HG03039 (cell line): ENCODE results near the gene HMX1.

ENCODE experiments used
- ATAC-seq: cut with Tn5 transposase; IDR thresholded peaks from one replicate; pipeline ENCODE4 v1.9.1; 2021; ENCODE audit warnings: mild to moderate bottlenecking, moderate library complexity; ENCODE audit not compliant: unreplicated experiment

HMX1 gene

DNA sequence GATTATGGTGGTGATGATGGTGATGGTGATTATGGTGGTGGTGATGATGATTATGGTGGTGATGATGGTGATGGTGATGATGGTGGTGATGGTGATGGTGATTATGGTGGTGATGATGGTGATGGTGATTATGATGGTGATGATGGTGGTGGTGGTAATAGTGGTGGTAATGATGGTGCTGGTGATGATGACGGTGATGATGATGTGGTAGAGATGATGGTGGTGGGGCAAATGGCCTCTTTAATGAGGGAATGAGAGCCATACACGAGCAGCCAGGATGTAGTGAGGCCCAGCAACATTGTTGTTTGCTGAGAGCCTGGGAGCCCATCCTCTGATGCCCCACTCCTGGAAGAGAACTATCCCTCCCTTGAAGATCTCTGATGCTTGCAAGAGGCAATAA lies 29.0 kb downstream of the HMX1 start:
- no peak for ATAC-seq

- ATAC-seq = no peak
These were observed 29.9 kb downstream of the HMX1 start for GRCh38 chr4:8841678-8842268.

- ATAC-seq = no peak
These were observed 30.7 kb downstream of the HMX1 start for GRCh38 chr4:8840816-8841455.

DNA sequence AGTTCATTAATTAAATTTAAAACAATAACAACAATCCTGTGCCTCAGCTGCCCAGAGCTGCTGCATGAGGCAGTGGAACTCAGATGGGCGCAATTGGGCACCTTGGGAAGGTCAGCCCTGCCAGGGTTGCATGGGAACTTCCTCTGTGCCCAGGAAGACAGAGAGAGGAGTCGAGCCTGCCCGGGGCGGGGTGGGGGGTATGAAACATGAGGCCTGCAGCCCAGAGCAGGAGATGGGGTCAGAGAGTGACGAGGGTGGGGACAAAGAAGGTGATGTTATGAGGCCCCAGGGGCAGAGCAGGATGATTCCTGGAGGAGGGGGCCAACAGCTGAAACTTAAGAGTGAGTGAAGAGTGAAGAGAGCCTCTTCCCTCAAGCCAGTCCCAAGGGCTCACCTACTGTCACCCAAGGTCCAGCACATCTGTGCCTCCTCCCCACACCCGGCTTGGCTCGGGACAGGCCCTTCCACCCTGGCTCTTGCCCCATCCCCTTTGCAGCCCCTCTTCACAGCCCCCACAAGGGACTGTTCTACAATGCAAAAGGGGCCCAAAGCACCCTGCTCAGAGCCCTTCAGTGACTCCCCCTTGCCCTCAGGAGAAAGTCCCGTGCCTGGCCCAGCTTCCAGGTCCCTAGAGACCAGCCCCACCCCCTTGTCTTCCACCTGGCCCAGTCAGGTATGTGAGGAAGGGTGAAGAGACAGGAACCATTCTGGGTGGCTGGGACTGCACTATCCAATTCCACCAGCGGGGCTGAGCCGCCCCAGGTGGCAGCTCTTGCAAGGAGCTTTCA lies 31.4 kb downstream of the HMX1 start:
- no peak for ATAC-seq

GRCh38 chr4:8838961-8839431 lies 32.6 kb downstream of the HMX1 start:
- ATAC-seq = no peak

GRCh38 chr4:8838296-8838960 lies 33.2 kb downstream of the HMX1 start:
- ATAC-seq = no peak

DNA sequence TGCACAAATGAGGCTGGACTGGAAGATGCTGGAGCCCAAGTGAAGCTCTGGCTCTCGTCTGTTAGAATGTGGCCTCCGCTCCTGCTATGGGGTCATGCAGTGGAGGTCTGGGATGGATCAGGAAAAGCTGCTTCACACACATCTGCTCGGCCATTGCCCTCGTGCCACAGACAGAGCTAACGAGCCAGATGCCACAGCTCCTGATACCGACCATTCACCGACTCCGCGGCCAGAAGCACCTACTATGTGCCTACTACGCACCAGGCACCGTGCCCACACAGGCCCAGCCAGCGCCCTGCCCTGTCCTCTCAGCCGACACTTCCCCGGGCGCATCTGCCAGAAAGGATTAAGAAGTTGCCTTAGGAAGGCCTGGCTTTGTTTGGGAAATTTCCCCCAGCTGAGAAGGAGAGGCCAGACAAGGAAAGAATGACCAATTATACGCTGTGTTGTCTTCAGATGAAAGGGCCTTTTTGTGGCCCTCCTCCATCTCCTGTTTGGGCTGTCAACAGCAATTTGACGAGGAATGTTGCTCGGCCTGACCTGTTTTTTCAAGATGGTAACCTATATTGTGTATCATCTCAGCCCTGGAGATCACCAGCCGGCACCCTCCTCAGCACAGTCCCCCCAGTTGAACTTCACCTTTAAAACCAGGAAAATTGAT lies 34.3 kb downstream of the HMX1 start:
- no peak for ATAC-seq

DNA sequence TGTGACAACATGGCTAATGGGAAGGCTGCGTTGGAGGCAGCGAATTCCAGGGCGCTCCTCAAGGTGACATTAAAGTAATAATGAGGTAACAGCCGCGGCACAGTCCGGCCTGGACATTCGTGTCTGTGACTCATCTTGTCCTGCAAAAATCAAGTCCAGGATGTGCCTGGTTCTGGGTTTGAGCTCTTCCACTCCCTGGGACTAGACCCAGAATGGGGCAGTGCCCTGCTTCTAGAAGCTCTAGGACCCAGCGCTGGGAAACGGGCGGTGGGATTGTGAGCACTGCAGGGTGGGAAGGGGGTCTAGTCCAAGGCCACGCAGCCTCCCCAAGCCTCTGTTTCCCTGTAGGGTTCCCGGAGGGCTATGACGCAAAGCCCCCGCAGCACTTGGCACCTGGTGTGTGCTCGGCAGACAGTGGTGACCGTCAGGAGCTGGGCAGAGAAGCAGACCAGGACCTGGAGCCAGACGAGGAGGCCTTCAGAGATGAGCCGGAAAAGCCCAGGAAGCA lies 34.9 kb downstream of the HMX1 start:
- ATAC-seq = no peak

- ATAC-seq = no peak
These were observed 35.9 kb downstream of the HMX1 start for GRCh38 chr4:8835521-8836365.

DNA sequence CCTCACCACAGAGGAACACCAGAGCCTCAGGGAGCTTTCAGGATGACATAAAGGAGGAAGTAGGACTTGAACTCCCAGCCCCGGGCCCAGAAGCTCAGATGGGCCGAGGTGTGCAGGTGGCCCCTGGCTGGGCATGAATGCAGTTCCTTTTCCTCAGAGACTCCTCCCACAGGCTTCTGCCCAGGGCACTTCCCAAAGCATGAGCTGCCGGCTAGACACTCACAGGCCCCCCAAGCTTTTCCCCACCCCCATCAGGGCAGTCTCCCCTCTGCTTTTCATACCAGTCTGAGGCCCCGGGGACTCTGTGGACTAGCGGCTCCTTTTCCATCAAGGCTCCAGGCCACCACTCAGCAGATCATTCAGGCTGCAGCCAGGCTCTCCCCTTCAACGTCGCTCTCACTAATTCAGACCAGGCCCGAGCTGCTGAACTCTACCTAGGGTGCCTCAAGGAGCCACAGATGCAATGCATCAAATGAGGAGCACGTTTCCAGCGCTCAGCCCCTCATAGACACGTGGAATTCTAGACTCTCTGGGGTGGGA lies 36.9 kb downstream of the HMX1 start:
- no peak for ATAC-seq

GRCh38 chr4:8832113-8832915 lies 39.3 kb downstream of the HMX1 start:
- ATAC-seq = no peak

- no peak for ATAC-seq
These were observed 40.2 kb downstream of the HMX1 start for GRCh38 chr4:8831221-8832112.

- ATAC-seq = no peak
These were observed 40.9 kb downstream of the HMX1 start for GRCh38 chr4:8830611-8831200.

GRCh38 chr4:8830056-8830455 lies 41.6 kb downstream of the HMX1 start:
- no peak for ATAC-seq

DNA sequence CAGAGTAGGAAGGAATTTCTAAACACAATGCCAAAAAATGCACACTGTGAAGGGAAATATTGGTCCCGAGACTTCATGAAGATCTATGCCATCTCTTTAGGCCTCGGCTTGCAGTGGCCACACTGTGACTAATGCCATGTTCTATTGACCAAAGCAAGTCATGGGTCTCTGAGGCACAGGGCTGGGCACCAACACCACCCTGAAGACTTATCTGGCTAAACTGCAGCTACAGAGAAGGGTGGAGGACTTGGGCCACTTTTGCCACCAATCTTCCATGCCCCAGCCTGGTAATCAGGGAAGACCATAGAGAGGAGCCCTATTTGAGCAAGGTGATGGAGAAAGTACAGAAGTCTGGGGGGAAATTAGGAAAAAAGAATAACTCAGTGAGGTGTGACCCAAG lies 42.1 kb downstream of the HMX1 start:
- ATAC-seq = no peak

DNA sequence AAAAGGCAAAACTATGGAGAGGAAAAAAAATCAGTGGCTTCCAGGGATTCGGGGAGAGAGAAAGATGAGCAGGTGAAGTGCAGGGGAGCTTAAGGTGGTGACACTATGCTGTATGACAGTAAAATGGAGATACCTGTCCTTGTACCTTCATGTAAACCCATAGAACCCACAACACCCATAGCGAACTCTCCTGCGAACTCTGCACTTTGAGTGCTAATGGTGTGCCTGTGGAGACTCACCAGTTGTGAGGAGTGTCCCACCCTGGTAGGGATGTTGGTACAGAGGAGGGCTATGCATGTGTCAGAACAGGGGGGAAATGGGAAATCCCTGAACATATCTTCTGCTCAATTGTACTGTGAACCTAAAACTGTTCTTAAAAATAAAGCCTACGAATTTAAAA lies 42.8 kb downstream of the HMX1 start:
- ATAC-seq = no peak

- no peak for ATAC-seq
These were observed 50.3 kb downstream of the HMX1 start for GRCh38 chr4:8821151-8821950.
